Transverse colon (tissue), 4 donors: ENCODE measurements around the gene NDST4. TPM values are rescaled to one million over a fixed set of nuclear protein-coding genes. Genes with fewer than 3 reads are reported as not detected.

Source experiments
- DNase-seq: peaks from one replicate; pipeline ENCODE4 v3.0.0-alpha.2; 2019
- H3K27ac ChIP-seq, 4 donors: fragments of 200-600 bp; sonication (generic); 2 replicates each; pipeline ENCODE4 v1.5.1; 2016 to 2018; ENCODE audit warnings: inconsistent platforms in 4 of 4
- H3K27me3 ChIP-seq: fragments of 200-600 bp; sonication (generic); 2 replicates; pipeline ENCODE4 v1.5.1; 2017; ENCODE audit warnings: inconsistent platforms
- H3K36me3 ChIP-seq, 4 donors: fragments of 200-600 bp; sonication (generic); 2 replicates each; pipeline ENCODE4 v1.5.1; 2017 to 2019; ENCODE audit warnings: inconsistent platforms in 4 of 4
- H3K4me1 ChIP-seq, 4 donors: fragments of 200-600 bp; sonication (generic); 2 replicates each; pipeline ENCODE4 v1.5.1; 2017 to 2020; ENCODE audit warnings: inconsistent platforms in 4 of 4
- H3K4me3 ChIP-seq, 4 donors: fragments of 200-600 bp; sonication (generic); 1 replicate in 1 of 4; 2 replicates in 3 of 4; pipeline versions ENCODE4 v1.5.1 to v1.6.1; 2017 to 2019; ENCODE audit warnings: inconsistent platforms in 4 of 4
- H3K9me3 ChIP-seq, 2 donors: fragments of 200-600 bp; sonication (generic); 2 replicates each; pipeline ENCODE4 v1.5.1; 2017 to 2019; ENCODE audit warnings: inconsistent platforms in 2 of 2
- CTCF ChIP-seq, 5 experiments: fragments of 200-600 bp in 3 of 5; fragments of 450-650 bp in 2 of 5; sonication (generic) in 3 of 5; IDR thresholded peaks; 1 replicate in 2 of 5; 2 replicates in 3 of 5; pipeline ENCODE4 v1.5.1; 2016 to 2017; ENCODE audit warnings: antibody characterized with exemption in 5 of 5, inconsistent platforms in 3 of 5, mild to moderate bottlenecking in 2 of 5, moderate library complexity in 1 of 5
- EP300 ChIP-seq: sonication (generic); formaldehyde crosslinking; IDR thresholded peaks from one replicate; pipeline ENCODE4 v1.6.1; 2017; ENCODE audit warnings: antibody characterized with exemption, low read depth
- POLR2A ChIP-seq: fragments of 450-650 bp; IDR thresholded peaks from one replicate; pipeline ENCODE4 v1.6.1; 2016; ENCODE audit warnings: antibody characterized with exemption, mild to moderate bottlenecking, moderate library complexity
- POLR2AphosphoS5 ChIP-seq, 3 donors: sonication (generic); formaldehyde crosslinking; IDR thresholded peaks; one replicate each; pipeline ENCODE4 v1.6.1; 2016; ENCODE audit warnings: antibody characterized with exemption in 3 of 3
- WGBS, 2 donors: methylation state at CpG; one replicate each; pipeline ENCODE4 v1.1.5; 2018; ENCODE audit warnings: low coverage in 1 of 2; 5-methylcytosine and 5-hydroxymethylcytosine counted together
- in situ Hi-C, 4 donors: fragments of 200-750 bp; cut with MboI; loops; one replicate each; pipeline versions ENCODE4 v1.15.0 to v1.15.1; 2017; ENCODE audit warnings: low sequenced_read_pairs in 3 of 4, low pct_ligation_motif_present in 1 of 4, low pct_unique_long_range_greater_than_20kb in 1 of 4
- intact Hi-C: fragments of 100-400 bp; cut with DNase I; formaldehyde crosslinking; loops from one replicate; pipeline ENCODE4 v1.15.1; 2023; ENCODE audit warnings: low total_unique reads
- total RNA-seq, 4 donors: library from RNA; depleted of rRNA; stranded (reverse); fragments of >200 nt; gene quantifications; one replicate each; pipeline ENCODE4 v1.1.0, GENCODE V29; 2016

Gene NDST4
- total RNA-seq, 4 donors from 2014 or later: 0.14 TPM; not detected in 3

- WGBS, 2 donors: 30 to 36% methylated on average over 3 of the region's 3 CpGs
- Histone ChIP-seq H3K4me3 (no peak overlapping the region), H3K27me3 (no peaks in the 10 kb centered on the region), H3K9me3 (no peaks in the 10 kb centered on the region), H3K36me3 (no peaks in the 10 kb centered on the region), H3K27ac (no peak overlapping the region), H3K4me1 (no peaks in the 10 kb centered on the region)
- in situ Hi-C loops (no loop called here), intact Hi-C loops (loop anchor here (10.0 kb wide), 1 partner anchor 165 kb away; no protein-coding TSS in a partner anchor)
- no peak for DNase-seq
- TF ChIP-seq POLR2AphosphoS5 (IDR thresholded peaks at IDR 0.05) (no peak), POLR2A (no peak)
Measured at GRCh38 chr4:114879916-114880669, 233.3 kb downstream of the NDST4 start.

GRCh38 chr4:114875630-114876029 is 237.8 kb downstream of the NDST4 start:
- intact Hi-C loops: no loop called here
- no peak overlapping the region for H3K4me3 ChIP-seq
- no peaks in the 10 kb centered on the region for H3K4me1 ChIP-seq

GRCh38 chr4:114874321-114874720 is 239.1 kb downstream of the NDST4 start:
- in situ Hi-C loops: no loop called here
- TF ChIP-seq POLR2A (no peak), CTCF (IDR thresholded peaks at IDR 0.05) (no peak), EP300 (no peak), POLR2AphosphoS5 (IDR thresholded peaks at IDR 0.05) (no peak)
- Histone ChIP-seq H3K4me3 (no peak overlapping the region), H3K27ac (no peak overlapping the region), H3K27me3 (no peaks in the 10 kb centered on the region), H3K9me3 (no peaks in the 10 kb centered on the region), H3K4me1 (no peaks in the 10 kb centered on the region), H3K36me3 (no peaks in the 10 kb centered on the region)
- no peak for DNase-seq
- intact Hi-C loops: no loop called here
- 88 to 96% methylated on average over 1 of the region's 1 CpG for WGBS, 2 donors

More at GRCh38 chr4:114875630-114876029, 237.8 kb downstream of the NDST4 start:
- H3K27me3 ChIP-seq: no peaks in the 10 kb centered on the region
- no peaks in the 10 kb centered on the region for H3K9me3 ChIP-seq
- no peak for DNase-seq
- in situ Hi-C loops: no loop called here
- H3K36me3 ChIP-seq: no peaks in the 10 kb centered on the region
- TF ChIP-seq CTCF (IDR thresholded peaks at IDR 0.05): no peak
- H3K27ac ChIP-seq: no peak overlapping the region

GRCh38 chr4:114870987-114871386 is 242.4 kb downstream of the NDST4 start:
- TF ChIP-seq POLR2A: no peak
- no peak for TF ChIP-seq EP300
- no peak for TF ChIP-seq CTCF (IDR thresholded peaks at IDR 0.05)
- TF ChIP-seq POLR2AphosphoS5 (IDR thresholded peaks at IDR 0.05): no peak
- in situ Hi-C loops: no loop called here
- H3K27ac ChIP-seq: no peak overlapping the region
- H3K36me3 ChIP-seq: no peaks in the 10 kb centered on the region
- WGBS, 2 donors: 40% methylated on average over 1 of the region's 1 CpG
- H3K27me3 ChIP-seq: no peaks in the 10 kb centered on the region
- intact Hi-C loops: no loop called here
- no peak for DNase-seq
- H3K4me3 ChIP-seq: no peak overlapping the region
- no peaks in the 10 kb centered on the region for H3K4me1 ChIP-seq
- no peaks in the 10 kb centered on the region for H3K9me3 ChIP-seq
